A549 (cell line): ENCODE results near the gene SLC8A1. TPM values are rescaled to one million over a fixed set of nuclear protein-coding genes. Genes with fewer than 3 reads are reported as not detected.

Experiments used
- ATAC-seq, 2 experiments: fragments of 200-7000 bp in 1 of 2; fragments of >200 bp in 1 of 2; cut with Nextera tagmentation in 1 of 2; cut with Tn5 transposase in 1 of 2; 3 replicates each; pipeline versions ENCODE4 v1.8.0 to v1.9.1; 2018 to 2020; ENCODE audit warnings: mild to moderate bottlenecking in 1 of 2, moderate library complexity in 1 of 2
- CTCF ChIA-PET: fragments of 300-600 bp; sonication (Branson Sonifier 250); formaldehyde crosslinking; extraction: SDS; loops from one replicate; lab custom pipeline; 2021; ENCODE audit warnings: antibody characterized with exemption, inconsistent platforms; lab: Yijun Ruan, JAX
- POLR2A ChIA-PET: fragments of 350-600 bp; formaldehyde crosslinking; extraction: SDS; loops from one replicate; lab custom pipeline; 2021; ENCODE audit warnings: antibody characterized with exemption, inconsistent platforms; lab: Yijun Ruan, JAX
- DNase-seq, 2 experiments: peaks; one replicate each; pipeline versions ENCODE4 v3.0.0 to v3.0.0-alpha.2; 2011 to 2016; ENCODE audit warnings: low read depth in 1 of 2, low spot score in 1 of 2
- FAIRE-seq: peaks from 2 replicates; lab custom pipeline; 2011; peaks lifted over from hg19 to GRCh38; lab: Jason Lieb, UNC
- H3K27ac ChIP-seq, 2 experiments: fragments of >200 bp; sonication (Bioruptor Twin); formaldehyde crosslinking; 3 replicates each; pipeline ENCODE4 v1.5.1; 2016 to 2017
- H3K4me1 ChIP-seq: fragments of >200 bp; sonication (Bioruptor Twin); formaldehyde crosslinking; 3 replicates; pipeline ENCODE4 v1.6.1; 2016
- H3K4me2 ChIP-seq: fragments of >200 bp; sonication (Bioruptor Twin); formaldehyde crosslinking; 3 replicates; pipeline ENCODE4 v1.6.1; 2016
- H3K4me3 ChIP-seq: fragments of >200 bp; sonication (Bioruptor Twin); formaldehyde crosslinking; 3 replicates; pipeline ENCODE4 v1.5.1; 2016
- H3K9me3 ChIP-seq: fragments of >200 bp; sonication (Bioruptor Twin); formaldehyde crosslinking; 3 replicates; pipeline ENCODE4 v1.6.1; 2016
- BHLHE40 ChIP-seq: IDR thresholded peaks from 2 replicates; pipeline ENCODE4 v1.6.1; 2012; ENCODE audit warnings: low read depth, low read length, inconsistent platforms
- CBX2 ChIP-seq: fragments of 200-600 bp; sonication (generic); IDR thresholded peaks from 2 replicates; pipeline ENCODE4 v1.6.1; 2016; ENCODE audit warnings: low read depth, mild to moderate bottlenecking, borderline replicate concordance
- CBX8 ChIP-seq: fragments of 200-600 bp; sonication (generic); IDR thresholded peaks from 2 replicates; pipeline ENCODE4 v1.6.1; 2016
- CEBPB ChIP-seq, 2 experiments: fragments of >200 bp in 1 of 2; sonication (Bioruptor Twin) in 1 of 2; formaldehyde crosslinking in 1 of 2; IDR thresholded peaks; 2 replicates each; pipeline ENCODE4 v1.6.1; 2012 to 2016
- CHD4 ChIP-seq: fragments of 200-600 bp; sonication (generic); IDR thresholded peaks from 2 replicates; pipeline ENCODE4 v1.6.1; 2016; ENCODE audit warnings: antibody characterized with exemption, mild to moderate bottlenecking, borderline replicate concordance
- EHF ChIP-seq: fragments of 250-450 bp; sonication (Bioruptor Pico); IDR thresholded peaks from 2 replicates; pipeline ENCODE4 v1.5.0; 2020; ENCODE audit warnings: mild to moderate bottlenecking
- EP300 ChIP-seq, 2 experiments: fragments of >200 bp; sonication (Bioruptor Twin); formaldehyde crosslinking; IDR thresholded peaks; 2 replicates in 1 of 2; 3 replicates in 1 of 2; pipeline ENCODE4 v1.6.1; 2016 to 2017
- FOSB ChIP-seq: fragments of 250-450 bp; sonication (Bioruptor Pico); IDR thresholded peaks from 2 replicates; pipeline ENCODE4 v1.5.0; 2020; ENCODE audit warnings: mild to moderate bottlenecking, moderate library complexity
- FOSL2 ChIP-seq, 2 experiments: fragments of 450-650 bp in 1 of 2; fragments of >200 bp in 1 of 2; sonication (Bioruptor Twin) in 1 of 2; formaldehyde crosslinking; IDR thresholded peaks; 2 replicates each; pipeline versions ENCODE4 v1.5.0 to v1.6.1; 2016 to 2020; ENCODE audit warnings: mild to moderate bottlenecking in 1 of 2, moderate library complexity in 1 of 2
- GATA3 ChIP-seq: IDR thresholded peaks from 2 replicates; pipeline ENCODE4 v1.6.1; 2012; ENCODE audit warnings: borderline replicate concordance
- HOXA7 ChIP-seq: fragments of 250-450 bp; sonication (Bioruptor Pico); IDR thresholded peaks from 2 replicates; pipeline ENCODE4 v1.5.0; 2020; ENCODE audit warnings: mild to moderate bottlenecking, moderate library complexity
- HOXB13 ChIP-seq: fragments of 250-450 bp; sonication (Bioruptor Pico); IDR thresholded peaks from 2 replicates; pipeline ENCODE4 v1.5.0; 2020; ENCODE audit warnings: low read depth, mild to moderate bottlenecking, moderate library complexity
- JUNB ChIP-seq: fragments of >200 bp; sonication (Bioruptor Twin); formaldehyde crosslinking; IDR thresholded peaks from 2 replicates; pipeline ENCODE4 v1.6.1; 2016
- KDM5A ChIP-seq: fragments of 200-600 bp; sonication (generic); IDR thresholded peaks from 2 replicates; pipeline ENCODE4 v1.6.1; 2016; ENCODE audit warnings: antibody characterized with exemption, mild to moderate bottlenecking
- NFE2L2 ChIP-seq: fragments of 150-350 bp; conservative IDR thresholded peaks from 2 replicates; pipeline ENCODE4 v1.6.1; 2014; ENCODE audit warnings: low read length
- PBX3 ChIP-seq: IDR thresholded peaks from 2 replicates; pipeline ENCODE4 v1.6.1; 2012
- PHF8 ChIP-seq: fragments of 200-600 bp; sonication (generic); IDR thresholded peaks from 2 replicates; pipeline ENCODE4 v1.6.1; 2016; ENCODE audit warnings: low read depth, mild to moderate bottlenecking, antibody characterized with exemption, moderate library complexity, borderline replicate concordance
- RAD21 ChIP-seq, 2 experiments: fragments of >200 bp in 1 of 2; sonication (Bioruptor Twin) in 1 of 2; formaldehyde crosslinking in 1 of 2; IDR thresholded peaks in 1 of 2; conservative IDR thresholded peaks in 1 of 2; 2 replicates in 1 of 2; 3 replicates in 1 of 2; pipeline ENCODE4 v1.6.1; 2012 to 2018; ENCODE audit warnings: inconsistent platforms in 1 of 2
- RFX5 ChIP-seq: fragments of 450-650 bp; IDR thresholded peaks from 2 replicates; pipeline ENCODE4 v1.7.1; 2014; ENCODE audit warnings: antibody characterized with exemption, mild to moderate bottlenecking, moderate library complexity
- RNF2 ChIP-seq: fragments of 200-600 bp; sonication (generic); IDR thresholded peaks from 2 replicates; pipeline ENCODE4 v1.6.1; 2016; ENCODE audit warnings: low read depth, mild to moderate bottlenecking, antibody characterized with exemption, moderate library complexity, borderline replicate concordance
- SMC3 ChIP-seq: fragments of >200 bp; sonication (Bioruptor Twin); formaldehyde crosslinking; IDR thresholded peaks from 3 replicates; pipeline ENCODE4 v1.6.1; 2018; ENCODE audit warnings: inconsistent platforms
- TFCP2L1 ChIP-seq: fragments of 250-450 bp; sonication (Bioruptor Pico); IDR thresholded peaks from 2 replicates; pipeline ENCODE4 v1.5.0; 2021; ENCODE audit warnings: mild to moderate bottlenecking
- USF2 ChIP-seq: fragments of 450-650 bp; IDR thresholded peaks from 2 replicates; pipeline ENCODE4 v1.6.1; 2014; ENCODE audit warnings: antibody characterized with exemption
- WGBS: methylation state at CpG from one replicate; pipeline ENCODE4 v1.1.6; 2017; ENCODE audit errors: missing lambda C conversion rate; 5-methylcytosine and 5-hydroxymethylcytosine counted together
- polyA plus RNA-seq, 4 experiments: library from polyadenylated mRNA; depleted of rRNA in 3 of 4; stranded (reverse); fragments of >200 nt; fragmentation: RNase III in 1 of 4; extraction: RNeasy Plus Mini Kit Qiagen cat#74134 plus additional on column Dnase treatment in 1 of 4; gene quantifications; 2 replicates in 3 of 4; 3 replicates in 1 of 4; pipeline ENCODE4 v1.2.3, GENCODE V29; 2011 to 2017

The SLC8A1 gene
- polyA plus RNA-seq, 2 of the 4 experiments (the other 2 are of a cell fraction), result 0.28 to 0.92 TPM

- Histone ChIP-seq H3K9me3 (peaks cover 6% of the 10 kb centered on the region; the same call in 1 of the 3 replicates), H3K4me2 (no peak overlapping the region), H3K4me1 (no peaks in the 10 kb centered on the region; the same call in 2 of the 3 replicates), H3K4me3 (no peak overlapping the region), H3K27ac (no peak overlapping the region)
- no peak for TF ChIP-seq CHD4
- no peak for TF ChIP-seq KDM5A
- peak; percentile 52; the same call in 1 of the 2 replicates for TF ChIP-seq JUNB
- no peak for TF ChIP-seq SMC3
- peak in 1 of 2 experiments; percentile 42; a peak in 2 of 4 replicates for TF ChIP-seq CEBPB (IDR thresholded peaks at IDR 0.05)
- TF ChIP-seq BHLHE40, result no peak
- no peak for TF ChIP-seq PBX3
- TF ChIP-seq FOSB (CRISPR knock-in tag), result no peak
- no peak for TF ChIP-seq RFX5
- TF ChIP-seq TFCP2L1 (CRISPR knock-in tag), result no peak
- TF ChIP-seq CBX8, result no peak
- TF ChIP-seq GATA3, result no peak
- TF ChIP-seq NFE2L2, result no peak
- no peak; the same call in 1 of the 2 replicates for TF ChIP-seq FOSL2 (IDR thresholded peaks at IDR 0.05)
- TF ChIP-seq FOSL2 (CRISPR knock-in tag; IDR thresholded peaks at IDR 0.05), result peak; percentile 19; the same call in 1 of the 2 replicates
- DNase-seq (peak in 1 of 2 experiments; percentile 4), FAIRE-seq (no peak), ATAC-seq (peak in 1 of 2 experiments; percentile 43; a peak in 1 of 6 replicates)
- WGBS, result 1% methylated on average over 2 of the region's 2 CpGs
- ChIA-PET POLR2A (no interaction called here), CTCF (interaction anchor here (0.5 kb wide), 1 partner anchor 35 kb away, joined by 4 read pairs; no protein-coding TSS in a partner anchor)
Measured at GRCh38 chr2:40317046-40317445, 134.8 kb downstream of the SLC8A1 start.

GRCh38 chr2:40316620-40317019 lies 135.3 kb downstream of the SLC8A1 start:
- POLR2A ChIA-PET, result no interaction called here
- no peak for ATAC-seq

GRCh38 chr2:40315683-40316082 lies 136.2 kb downstream of the SLC8A1 start:
- DNase-seq (no peak), FAIRE-seq (peak; percentile 56), ATAC-seq (no peak)
- ChIA-PET CTCF (no interaction called here), POLR2A (no interaction called here)
- WGBS, result 7% methylated on average over 2 of the region's 2 CpGs
- no peak overlapping the region for H3K27ac ChIP-seq
- peaks cover 6% of the 10 kb centered on the region; the same call in 1 of the 3 replicates for H3K9me3 ChIP-seq
- no peaks in the 10 kb centered on the region; the same call in 2 of the 3 replicates for H3K4me1 ChIP-seq
- H3K4me2 ChIP-seq, result no peak overlapping the region
- H3K4me3 ChIP-seq, result no peak overlapping the region
- TF ChIP-seq HOXB13 (CRISPR knock-in tag) (no peak), RAD21 (conservative IDR thresholded peaks at IDR 0.05 in 1 of 2, IDR thresholded peaks at IDR 0.05 in 1 of 2) (no peak)
- TF ChIP-seq, all 56 proteins: peak for 0

More at GRCh38 chr2:40316620-40317019, 135.3 kb downstream of the SLC8A1 start:
- H3K27ac ChIP-seq, result no peak overlapping the region
- TF ChIP-seq SMC3, result no peak
- no peaks in the 10 kb centered on the region; the same call in 2 of the 3 replicates for H3K4me1 ChIP-seq
- FAIRE-seq (no peak), DNase-seq (no peak)
- 2% methylated on average over 1 of the region's 1 CpG for WGBS
- H3K4me2 ChIP-seq, result no peak overlapping the region
- CTCF ChIA-PET, result no interaction called here
- H3K4me3 ChIP-seq, result no peak overlapping the region
- H3K9me3 ChIP-seq, result peaks cover 6% of the 10 kb centered on the region; the same call in 1 of the 3 replicates

- Histone ChIP-seq H3K9me3 (peaks cover 6% of the 10 kb centered on the region; the same call in 1 of the 3 replicates), H3K4me2 (no peak overlapping the region), H3K4me3 (no peak overlapping the region), H3K27ac (no peak overlapping the region), H3K4me1 (no peaks in the 10 kb centered on the region)
- FAIRE-seq (no peak), ATAC-seq (no peak), DNase-seq (no peak)
- ChIA-PET CTCF (no interaction called here), POLR2A (no interaction called here)
- TF ChIP-seq PHF8 (no peak), CHD4 (no peak), EHF (CRISPR knock-in tag) (no peak), USF2 (no peak), EP300 (IDR thresholded peaks at IDR 0.05) (no peak), CBX2 (no peak), RNF2 (no peak), HOXA7 (CRISPR knock-in tag) (no peak)
- WGBS, result 3% methylated on average over 2 of the region's 2 CpGs
Measured at GRCh38 chr2:40311026-40311425, 140.9 kb downstream of the SLC8A1 start.
